Calu3 (cell line): ENCODE measurements around the gene IKBKE. TPM values are rescaled to one million over a fixed set of nuclear protein-coding genes. Genes with fewer than 3 reads are reported as not detected.

Source experiments
- BruUV-seq: library from RNA; stranded (reverse); fragments of 400-500 nt; replicated peaks from 2 replicates; lab custom pipeline; 2021; lab: Mats Ljungman, UMichigan
- CTCF ChIA-PET: fragments of 300-600 bp; sonication (Branson Sonifier 250); formaldehyde crosslinking; loops from one replicate; lab custom pipeline; 2022; ENCODE audit warnings: antibody characterized with exemption; lab: Charles Lee
- DNase-seq: peaks from one replicate; pipeline ENCODE4 v3.0.0; 2022
- H3K27ac Mint-ChIP-seq: one replicate; pipeline ENCODE4 v1.8.0; 2022; ENCODE audit warnings: mixed read lengths; ENCODE audit not compliant: unreplicated experiment
- H3K27me3 Mint-ChIP-seq: one replicate; pipeline ENCODE4 v1.8.0; 2022; ENCODE audit warnings: mixed read lengths; ENCODE audit not compliant: unreplicated experiment
- H3K36me3 Mint-ChIP-seq: one replicate; pipeline ENCODE4 v1.8.0; 2022; ENCODE audit warnings: mild to moderate bottlenecking, moderate library complexity, mixed read lengths; ENCODE audit not compliant: insufficient read depth, unreplicated experiment
- H3K4me1 Mint-ChIP-seq: one replicate; pipeline ENCODE4 v1.8.0; 2022; ENCODE audit warnings: mild to moderate bottlenecking, low read depth, mixed read lengths; ENCODE audit not compliant: unreplicated experiment
- H3K4me3 Mint-ChIP-seq: one replicate; pipeline ENCODE4 v1.8.0; 2022; ENCODE audit warnings: mild to moderate bottlenecking, low read depth, moderate library complexity, mixed read lengths; ENCODE audit not compliant: unreplicated experiment
- H3K9me3 Mint-ChIP-seq: one replicate; pipeline ENCODE4 v1.8.0; 2022; ENCODE audit warnings: low read depth, mixed read lengths; ENCODE audit not compliant: unreplicated experiment
- CTCF ChIP-seq: fragments of 200-600 bp; IDR thresholded peaks from one replicate; pipeline ENCODE4 v1.8.0; 2022; ENCODE audit warnings: antibody characterized with exemption; ENCODE audit not compliant: unreplicated experiment
- intact Hi-C: fragments of 100-400 bp; cut with micrococcal nuclease; formaldehyde crosslinking; loops from one replicate; pipeline ENCODE4 v1.10.0; 2022; ENCODE audit not compliant: unreplicated experiment
- total RNA-seq: library from RNA; stranded (reverse); gene quantifications from 2 replicates; pipeline ENCODE4 v1.2.3, GENCODE V29; 2022

IKBKE gene
- total RNA-seq, 1 experiment from 2014 or later = 47.5 TPM

- intact Hi-C loops = no loop called here
- H3K27me3 Mint-ChIP-seq = no peaks in the 10 kb centered on the region
- TF ChIP-seq CTCF = no peak
- peaks cover 6% of the 10 kb centered on the region for H3K36me3 Mint-ChIP-seq
- DNase-seq = no peak
- peaks cover 19% of the 10 kb centered on the region for H3K4me1 Mint-ChIP-seq
- CTCF ChIA-PET = no interaction called here
- H3K4me3 Mint-ChIP-seq = no peak overlapping the region
- no peak overlapping the region for H3K27ac Mint-ChIP-seq
- BruUV-seq = no TSS peak
- no peaks in the 10 kb centered on the region for H3K9me3 Mint-ChIP-seq
These were observed 12.7 kb upstream of the IKBKE start for GRCh38 chr1:206457408-206458120.

- TF ChIP-seq CTCF = no peak
- no peak for DNase-seq
- peaks cover 19% of the 10 kb centered on the region for H3K4me1 Mint-ChIP-seq
- H3K27ac Mint-ChIP-seq = no peak overlapping the region
- no peaks in the 10 kb centered on the region for H3K27me3 Mint-ChIP-seq
- H3K36me3 Mint-ChIP-seq = peaks cover 6% of the 10 kb centered on the region
- CTCF ChIA-PET = interaction anchor here (1.2 kb wide), 1 partner anchor 11 kb away, joined by 3 read pairs; the partner anchor contains the start of gene IKBKE
- BruUV-seq = no TSS peak
- H3K4me3 Mint-ChIP-seq = no peak overlapping the region
- H3K9me3 Mint-ChIP-seq = no peaks in the 10 kb centered on the region
- intact Hi-C loops = no loop called here
These were observed 10.6 kb upstream of the IKBKE start for GRCh38 chr1:206459703-206460102.

GRCh38 chr1:206460836-206461426 lies 9.3 kb upstream of the IKBKE start:
- intact Hi-C loops = no loop called here
- H3K9me3 Mint-ChIP-seq = no peaks in the 10 kb centered on the region
- no peak overlapping the region for H3K4me3 Mint-ChIP-seq
- DNase-seq = no peak
- no peaks in the 10 kb centered on the region for H3K27me3 Mint-ChIP-seq
- no peak overlapping the region for H3K27ac Mint-ChIP-seq
- no peak for TF ChIP-seq CTCF
- H3K4me1 Mint-ChIP-seq = peaks cover 16% of the 10 kb centered on the region
- BruUV-seq = no TSS peak
- CTCF ChIA-PET = interaction anchor here (0.6 to 0.8 kb wide), 2 partner anchors 9 to 975 kb away, joined by 3 to 5 read pairs; partner anchors contain the start of gene IKBKE
- peaks cover 6% of the 10 kb centered on the region for H3K36me3 Mint-ChIP-seq

GRCh38 chr1:206461602-206462455 lies 8.4 kb upstream of the IKBKE start:
- TSS peak; percentile 45 for BruUV-seq
- H3K27ac Mint-ChIP-seq = no peak overlapping the region
- H3K4me3 Mint-ChIP-seq = no peak overlapping the region
- CTCF ChIA-PET = interaction anchor here (0.6 to 1.0 kb wide), 5 partner anchors 8 to 1154 kb away, joined by 3 to 6 read pairs (median 3); partner anchors contain the start of gene IKBKE
- intact Hi-C loops = no loop called here
- DNase-seq = peak; percentile 80
- TF ChIP-seq CTCF = peak; percentile 76
- H3K9me3 Mint-ChIP-seq = no peaks in the 10 kb centered on the region
- H3K36me3 Mint-ChIP-seq = peaks cover 6% of the 10 kb centered on the region
- H3K4me1 Mint-ChIP-seq = peaks cover 16% of the 10 kb centered on the region
- H3K27me3 Mint-ChIP-seq = no peaks in the 10 kb centered on the region
